ENCODE data around the gene IRAK3.

- TF ChIP-seq CTCF (IDR thresholded peaks at IDR 0.05; ENCODE audit: borderline replicate concordance, extremely low read depth, low read length, poor library complexity, severe bottlenecking) (no peak), EZH2 (IDR thresholded peaks at IDR 0.05; ENCODE audit: borderline replicate concordance, low read depth, low read length, severe bottlenecking) (no peak)
Observed at GRCh38 chr12:66228462-66228861, 39.4 kb downstream of the IRAK3 start.
